Activated naive CD4-positive, alpha-beta T cell (primary cell): Measurements from ENCODE around the gene SAFB.

Source experiments
- DNase-seq, 4 experiments: peaks; one replicate each; lab custom pipeline; 2025; lab: John Stamatoyannopoulos, UW

SAFB gene

GRCh38 chr19:5622465-5623396 lies at the start of gene SAFB, which contains the start of gene SAFB2:
TSS of gene SAFB (plus strand) at chr19:5623083. CDS start at chr19:5623206, 123 bp downstream.
TSS of gene SAFB2 (minus strand) at chr19:5622776. CDS start at chr19:5622715, 61 bp downstream.
- DNase-seq = peak; percentile 98 to 99 (median 99)

GRCh38 chr19:5575590-5575989 lies 47.3 kb upstream of the SAFB start:
- no peak for DNase-seq

GRCh38 chr19:5578097-5578846 lies 44.6 kb upstream of the SAFB start:
- peak; percentile 49 to 69 (median 56) for DNase-seq

GRCh38 chr19:5579286-5579685 lies 43.6 kb upstream of the SAFB start:
- DNase-seq = no peak

- DNase-seq = no peak
Observed at GRCh38 chr19:5579697-5580096, 43.2 kb upstream of the SAFB start.

- DNase-seq = no peak
Observed at GRCh38 chr19:5580161-5580571, 42.7 kb upstream of the SAFB start.

GRCh38 chr19:5585461-5586299 lies 37.2 kb upstream of the SAFB start:
- peak in 1 of 4 experiments; percentile 9 for DNase-seq

- no peak for DNase-seq
Observed at GRCh38 chr19:5586300-5587070, 36.4 kb upstream of the SAFB start.

- DNase-seq = no peak
Observed at GRCh38 chr19:5587071-5587455, 35.8 kb upstream of the SAFB start.

- no peak for DNase-seq
Observed at GRCh38 chr19:5587661-5588060, 35.2 kb upstream of the SAFB start.

GRCh38 chr19:5588441-5588840 lies 34.4 kb upstream of the SAFB start:
- DNase-seq = no peak

GRCh38 chr19:5588906-5589676 lies 33.8 kb upstream of the SAFB start:
- no peak for DNase-seq

- DNase-seq = no peak
Observed at GRCh38 chr19:5590151-5590864, 32.6 kb upstream of the SAFB start.

GRCh38 chr19:5590865-5591154 lies 32.1 kb upstream of the SAFB start:
- DNase-seq = no peak

- DNase-seq = no peak
Observed at GRCh38 chr19:5591476-5591875, 31.4 kb upstream of the SAFB start.

GRCh38 chr19:5592531-5593342 lies 30.1 kb upstream of the SAFB start:
- no peak for DNase-seq

- no peak for DNase-seq
Observed at GRCh38 chr19:5593343-5594255, 29.3 kb upstream of the SAFB start.

GRCh38 chr19:5594521-5594950 lies 28.3 kb upstream of the SAFB start:
- no peak for DNase-seq
